Measurements from ENCODE around the gene FALEC.

The FALEC gene

DNA sequence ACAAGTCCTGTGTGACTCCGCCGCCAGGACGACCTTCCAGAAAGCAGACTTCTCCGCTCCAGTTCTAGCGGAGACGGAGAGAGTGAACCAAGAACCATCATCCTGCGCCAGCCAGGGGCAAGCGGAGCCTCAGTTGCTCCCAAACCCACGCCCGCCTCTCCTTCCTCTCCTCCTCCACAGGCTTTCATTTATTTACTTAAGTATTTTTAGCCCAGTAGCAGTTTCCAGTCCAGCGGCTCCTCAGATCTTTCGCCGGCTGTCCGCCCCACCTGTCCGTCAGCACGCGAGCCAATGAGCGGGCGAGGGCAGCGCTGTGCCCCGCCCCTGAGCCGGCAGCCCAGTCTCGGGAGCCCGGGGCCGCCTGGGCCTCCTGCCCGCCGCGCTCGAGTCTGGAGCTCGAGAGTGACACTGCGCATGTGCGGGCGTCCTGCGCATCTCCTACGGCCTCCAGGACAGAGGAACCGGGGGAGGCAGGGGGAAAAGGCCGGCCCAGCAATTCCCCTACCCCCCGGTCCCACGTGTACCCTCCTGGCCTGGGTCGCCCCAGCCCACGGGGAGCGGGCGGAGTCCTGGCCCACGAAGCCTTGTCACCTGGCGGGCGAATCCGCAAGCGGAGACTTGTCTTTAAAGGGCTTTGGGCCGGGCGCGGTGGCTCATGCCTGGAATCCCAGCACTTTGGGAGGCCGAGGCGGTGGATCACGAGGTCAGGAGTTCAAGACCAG lies at the start of gene FALEC:
TSS of gene FALEC (plus strand) at position 425 of the 722 bp plus-strand sequence.
- peak; percentile 88 for DNase-seq

- DNase-seq: no peak
These were observed 48.6 kb upstream of the FALEC start for GRCh38 chr1:150466964-150467363.

DNA sequence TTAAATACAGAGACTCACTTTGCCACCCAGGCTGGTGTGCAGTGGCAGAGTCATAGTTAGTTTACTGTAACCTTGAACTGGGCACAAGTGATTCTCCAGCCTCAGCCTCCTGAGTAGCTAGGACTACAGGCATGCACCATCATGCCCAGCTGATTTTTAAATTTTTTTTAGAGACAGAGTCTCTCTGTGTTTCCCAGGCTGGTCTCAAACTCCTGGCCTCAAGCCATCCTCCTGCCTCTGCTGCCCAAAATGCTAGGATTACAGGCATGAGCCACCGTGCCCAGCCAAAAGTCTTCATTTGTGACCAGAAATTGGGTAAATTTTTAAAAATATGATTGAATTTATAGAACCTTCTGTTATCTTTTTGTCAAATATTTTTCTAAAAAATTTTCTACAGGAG lies 46.3 kb upstream of the FALEC start:
- no peak for DNase-seq

DNA sequence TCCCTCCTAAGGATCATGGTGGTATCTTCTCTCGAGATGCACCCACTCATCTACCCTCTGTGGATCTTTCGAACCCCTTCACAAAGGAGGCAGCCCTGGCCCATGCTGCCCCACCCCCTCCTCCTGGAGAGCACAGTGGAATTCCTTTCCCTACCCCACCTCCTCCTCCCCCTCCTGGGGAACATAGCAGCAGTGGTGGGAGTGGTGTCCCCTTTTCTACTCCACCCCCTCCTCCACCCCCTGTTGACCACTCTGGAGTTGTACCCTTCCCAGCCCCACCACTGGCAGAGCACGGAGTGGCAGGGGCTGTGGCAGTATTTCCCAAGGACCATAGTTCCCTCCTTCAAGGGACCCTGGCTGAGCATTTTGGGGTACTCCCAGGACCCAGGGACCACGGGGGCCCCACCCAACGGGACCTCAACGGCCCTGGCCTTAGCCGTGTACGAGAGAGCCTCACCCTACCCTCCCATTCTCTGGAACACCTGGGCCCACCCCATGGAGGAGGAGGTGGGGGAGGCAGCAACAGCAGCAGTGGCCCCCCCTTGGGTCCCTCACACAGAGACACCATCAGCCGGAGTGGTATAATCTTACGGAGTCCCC lies 42.9 kb upstream of the FALEC start:
- DNase-seq: no peak

- DNase-seq: no peak
These were observed 41.9 kb upstream of the FALEC start for GRCh38 chr1:150473659-150474058.

GRCh38 chr1:150474869-150475268 lies 40.7 kb upstream of the FALEC start:
- DNase-seq: no peak

DNA sequence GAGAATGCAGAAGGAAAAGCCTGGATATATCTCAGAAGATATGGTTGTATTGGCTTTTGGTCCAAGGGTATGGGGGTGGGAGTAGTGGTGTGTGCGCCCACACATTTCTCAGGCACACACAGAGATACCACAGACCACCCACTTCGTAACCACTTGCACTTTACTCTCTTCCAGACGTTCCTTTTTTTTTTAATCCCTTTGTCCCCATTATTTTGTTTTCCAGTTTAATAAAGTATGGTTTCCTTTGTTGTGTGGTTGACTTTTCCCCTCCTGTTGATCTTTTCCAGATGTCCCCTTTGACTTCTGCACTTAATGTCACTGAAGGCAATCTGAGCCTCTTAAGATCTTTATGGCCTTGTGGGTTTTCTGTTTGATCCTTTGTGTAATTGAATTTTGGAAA lies 38.8 kb upstream of the FALEC start:
- no peak for DNase-seq

DNA sequence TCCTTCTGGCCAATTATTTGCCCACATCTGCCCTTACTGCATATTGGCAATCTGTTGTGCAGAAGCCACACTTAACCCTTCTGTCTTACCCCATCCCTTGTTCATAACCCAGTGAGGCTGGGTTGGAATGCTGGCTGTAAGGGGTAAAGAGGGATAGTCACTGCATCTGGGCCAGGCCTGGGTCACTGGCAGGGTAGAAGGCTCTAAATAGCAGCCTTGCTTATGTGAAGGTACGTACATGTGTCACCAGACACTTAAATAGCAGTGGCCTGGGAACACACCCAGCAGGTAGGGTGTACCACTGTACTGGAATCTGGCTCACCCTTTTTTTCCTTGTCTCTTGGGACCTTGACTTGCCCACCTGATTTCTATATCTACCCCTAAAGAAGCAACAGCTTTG lies 38.2 kb upstream of the FALEC start:
- no peak for DNase-seq

- DNase-seq: no peak
These were observed 37.8 kb upstream of the FALEC start for GRCh38 chr1:150477733-150478132.

GRCh38 chr1:150479370-150479769 lies 36.2 kb upstream of the FALEC start:
- no peak for DNase-seq

DNA sequence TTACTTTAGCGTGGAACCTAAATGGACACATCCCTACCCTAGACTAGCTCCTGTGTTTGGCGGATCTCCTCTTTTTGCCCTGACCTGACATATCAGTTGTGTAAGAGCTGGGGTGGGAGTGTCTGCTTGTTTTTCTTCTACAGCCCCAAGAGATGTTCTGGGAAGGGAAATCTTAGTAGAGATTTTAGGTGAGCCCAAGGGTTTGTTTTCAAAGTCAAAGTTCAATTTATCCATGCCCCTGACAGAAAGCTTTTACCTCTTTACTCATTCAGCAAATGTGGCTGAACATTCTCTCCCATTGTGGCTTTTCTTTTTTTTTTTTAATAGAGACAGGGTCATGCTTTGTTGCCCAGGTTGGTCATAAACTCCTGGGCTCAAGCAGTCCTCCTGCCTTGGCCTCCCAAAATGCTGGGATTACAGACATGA lies 35.6 kb upstream of the FALEC start:
- no peak for DNase-seq

DNA sequence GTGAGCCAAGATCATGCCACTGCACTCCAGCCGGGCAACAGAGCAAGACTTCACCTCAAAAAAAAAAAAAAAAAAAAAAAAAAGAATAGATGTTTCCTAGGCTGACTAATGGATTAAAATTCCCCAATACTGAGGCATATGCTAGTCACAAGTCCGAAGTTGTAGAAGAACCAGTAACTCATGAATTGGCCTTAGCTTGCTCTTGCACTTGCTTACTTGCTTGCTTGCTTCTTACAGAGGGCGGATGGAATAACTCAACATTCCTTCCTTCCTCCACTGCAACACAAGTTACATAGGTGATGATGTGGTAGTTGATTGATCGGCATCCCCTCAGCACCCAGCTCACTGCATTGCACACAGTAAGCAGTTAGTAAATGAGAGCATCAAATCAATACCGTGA lies 31.1 kb upstream of the FALEC start:
- no peak for DNase-seq

DNA sequence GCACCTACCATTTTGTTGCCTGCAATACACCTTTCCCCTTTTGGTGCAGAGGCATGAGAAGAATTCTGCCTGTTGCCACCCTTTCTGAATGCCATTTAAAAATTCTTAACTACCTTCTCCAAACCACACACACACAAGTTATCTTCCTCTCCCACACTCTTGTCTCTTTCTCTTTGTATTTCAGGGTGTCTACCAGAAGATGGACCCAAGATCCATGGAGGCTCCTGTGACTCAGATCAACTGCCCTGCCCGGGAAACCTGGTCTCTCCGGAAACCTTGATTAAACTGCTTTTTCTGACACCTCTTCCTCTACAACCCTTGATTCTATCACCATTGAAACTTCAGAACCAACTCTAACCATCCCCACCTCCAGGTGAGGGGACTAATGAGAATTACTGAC lies 30.7 kb upstream of the FALEC start:
- no peak for DNase-seq

DNA sequence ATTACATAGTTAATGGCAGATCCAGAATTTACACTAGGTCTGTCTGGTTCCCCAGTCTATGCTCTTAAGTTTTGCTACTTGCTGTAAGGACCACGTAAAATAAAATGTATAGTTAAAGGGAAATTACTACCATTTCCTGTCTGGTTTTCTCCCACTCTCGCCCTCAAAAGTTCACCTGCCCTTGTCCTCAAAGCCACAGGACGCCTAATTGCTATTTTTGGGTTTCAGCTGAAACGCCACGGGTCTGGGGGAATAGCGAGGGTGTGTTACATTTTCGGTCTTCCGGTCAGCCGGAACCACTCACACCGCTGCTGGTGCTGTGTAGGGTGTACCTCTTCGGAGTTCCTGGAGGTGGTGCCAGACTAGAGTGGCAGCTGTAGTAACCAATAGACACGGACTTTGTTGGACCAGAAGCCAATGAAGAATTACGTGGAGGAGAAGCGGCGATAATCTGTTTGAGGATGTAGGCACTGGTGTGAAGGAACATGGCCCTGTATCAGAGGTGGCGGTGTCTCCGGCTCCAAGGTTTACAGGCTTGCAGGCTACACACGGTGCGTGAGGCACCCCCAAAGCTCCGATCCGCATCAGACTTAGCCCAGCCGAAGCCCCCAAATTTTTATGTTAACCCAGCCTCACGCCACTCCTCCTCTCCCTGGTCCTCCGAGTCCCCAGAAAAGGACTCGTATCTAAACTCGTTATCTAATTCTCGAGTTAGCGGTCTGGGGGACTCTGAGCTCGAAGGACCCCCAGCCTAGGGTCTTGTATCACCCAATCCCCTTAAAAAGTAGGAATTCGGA lies 28.4 kb upstream of the FALEC start, which contains the start of gene TARS2:
TSS of gene TARS2 (plus strand) at position 454 of the 797 bp plus-strand sequence. CDS start at position 486, 32 bp downstream.
- peak; percentile 58 for DNase-seq

DNA sequence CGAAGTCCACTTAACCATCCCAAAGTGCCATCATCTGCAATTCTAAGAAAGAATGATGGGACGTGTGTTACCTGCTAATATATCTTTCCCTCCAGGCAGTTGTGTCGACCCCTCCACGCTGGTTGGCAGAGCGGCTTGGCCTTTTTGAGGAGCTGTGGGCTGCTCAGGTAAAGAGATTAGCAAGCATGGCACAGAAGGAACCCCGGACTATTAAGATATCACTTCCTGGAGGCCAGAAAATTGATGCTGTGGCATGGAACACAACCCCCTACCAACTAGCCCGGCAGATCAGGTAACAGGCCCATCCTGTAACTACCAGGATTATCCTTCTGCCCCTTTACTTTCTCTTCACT lies 27.8 kb upstream of the FALEC start:
- no peak for DNase-seq

DNA sequence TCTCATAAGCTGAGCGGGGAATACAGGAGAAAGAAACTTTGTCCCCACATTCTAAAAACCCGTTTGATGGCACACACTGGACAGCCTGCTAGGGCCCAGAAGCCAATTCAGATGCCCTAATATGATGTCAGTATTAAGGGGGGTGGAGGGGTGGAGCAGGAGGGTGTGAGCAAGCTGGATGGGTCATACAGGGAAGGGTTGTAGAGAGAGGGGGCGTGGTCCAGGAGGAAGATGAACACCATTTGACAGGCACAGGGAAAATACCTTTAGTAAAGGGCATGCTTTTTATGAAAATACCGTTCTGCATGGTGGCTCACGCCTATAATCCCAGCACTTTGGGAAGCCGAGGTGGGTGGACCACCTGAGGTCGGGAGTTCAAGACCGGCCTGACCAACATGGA lies 22.4 kb upstream of the FALEC start:
- DNase-seq: no peak

DNA sequence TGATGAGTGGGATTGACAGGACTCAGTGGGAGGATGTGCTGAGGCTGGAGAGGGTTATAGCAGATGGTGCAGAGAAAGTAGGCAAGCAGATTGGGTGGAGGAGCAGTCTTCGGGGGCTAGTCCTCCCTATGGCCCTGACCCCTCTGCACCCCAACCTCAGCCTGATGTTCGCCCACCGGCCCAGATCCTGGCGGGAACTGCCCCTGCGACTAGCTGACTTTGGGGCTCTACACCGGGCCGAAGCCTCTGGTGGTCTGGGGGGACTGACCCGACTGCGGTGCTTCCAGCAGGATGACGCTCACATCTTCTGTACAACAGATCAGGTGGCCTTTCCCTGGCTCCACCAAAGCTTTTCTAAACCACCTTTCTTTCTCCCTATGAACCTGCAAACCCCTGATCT lies 17.2 kb upstream of the FALEC start:
- DNase-seq: no peak

DNA sequence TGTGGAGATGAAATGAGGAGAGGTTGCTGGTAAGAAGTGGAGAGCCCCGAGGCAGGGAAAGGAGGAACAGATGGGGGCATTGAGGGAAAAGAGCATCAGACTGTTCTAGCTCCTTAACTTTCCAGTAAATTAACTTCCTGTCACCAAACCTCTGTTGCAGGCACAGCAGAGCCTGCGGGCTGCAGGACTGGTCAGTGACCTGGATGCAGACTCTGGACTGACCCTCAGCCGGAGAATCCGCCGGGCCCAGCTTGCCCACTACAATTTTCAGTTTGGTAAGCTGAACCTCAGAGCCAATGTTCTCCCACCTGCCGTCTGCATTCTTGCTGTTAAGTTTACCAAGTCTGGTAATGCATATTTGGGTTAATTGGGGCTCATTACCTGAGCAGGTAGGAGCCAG lies 10.1 kb upstream of the FALEC start:
- no peak for DNase-seq

GRCh38 chr1:150507912-150508864 lies 7.4 kb upstream of the FALEC start, which contains the start of gene ECM1:
TSS of gene ECM1 (plus strand) at chr1:150508109. CDS start at chr1:150508210, 101 bp downstream.
- DNase-seq: peak; percentile 59

DNA sequence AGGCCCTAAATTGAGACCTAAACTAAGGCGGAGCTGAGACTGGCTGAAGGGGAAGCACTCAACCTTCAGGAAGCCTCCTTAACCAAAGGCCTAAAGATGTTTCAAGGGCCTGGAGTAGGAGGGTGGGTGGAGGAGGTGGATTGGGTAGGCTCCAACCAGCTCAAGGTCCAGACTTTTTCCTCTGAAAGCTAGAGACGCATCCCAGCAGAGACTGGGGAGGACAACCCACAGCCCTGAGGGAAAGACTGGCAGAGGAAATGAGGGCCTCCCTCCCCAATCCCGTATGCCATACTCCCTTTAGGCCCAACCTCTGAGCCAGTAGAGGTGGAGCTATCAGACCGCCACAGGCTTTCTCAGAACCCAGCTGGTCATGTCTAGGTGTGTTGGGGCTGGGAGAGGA lies 6.6 kb upstream of the FALEC start:
- no peak for DNase-seq

DNA sequence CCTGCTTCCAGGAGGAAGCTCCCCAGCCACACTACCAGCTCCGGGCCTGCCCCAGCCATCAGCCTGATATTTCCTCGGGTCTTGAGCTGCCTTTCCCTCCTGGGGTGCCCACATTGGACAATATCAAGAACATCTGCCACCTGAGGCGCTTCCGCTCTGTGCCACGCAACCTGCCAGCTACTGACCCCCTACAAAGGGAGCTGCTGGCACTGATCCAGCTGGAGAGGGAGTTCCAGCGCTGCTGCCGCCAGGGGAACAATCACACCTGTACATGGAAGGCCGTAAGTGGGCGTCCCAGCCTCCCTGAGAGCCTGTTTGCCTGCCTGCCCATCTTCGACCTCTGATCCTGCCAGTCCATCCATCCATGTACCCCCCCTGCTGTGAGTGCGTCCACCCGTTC lies 4.0 kb upstream of the FALEC start:
- no peak for DNase-seq

DNA sequence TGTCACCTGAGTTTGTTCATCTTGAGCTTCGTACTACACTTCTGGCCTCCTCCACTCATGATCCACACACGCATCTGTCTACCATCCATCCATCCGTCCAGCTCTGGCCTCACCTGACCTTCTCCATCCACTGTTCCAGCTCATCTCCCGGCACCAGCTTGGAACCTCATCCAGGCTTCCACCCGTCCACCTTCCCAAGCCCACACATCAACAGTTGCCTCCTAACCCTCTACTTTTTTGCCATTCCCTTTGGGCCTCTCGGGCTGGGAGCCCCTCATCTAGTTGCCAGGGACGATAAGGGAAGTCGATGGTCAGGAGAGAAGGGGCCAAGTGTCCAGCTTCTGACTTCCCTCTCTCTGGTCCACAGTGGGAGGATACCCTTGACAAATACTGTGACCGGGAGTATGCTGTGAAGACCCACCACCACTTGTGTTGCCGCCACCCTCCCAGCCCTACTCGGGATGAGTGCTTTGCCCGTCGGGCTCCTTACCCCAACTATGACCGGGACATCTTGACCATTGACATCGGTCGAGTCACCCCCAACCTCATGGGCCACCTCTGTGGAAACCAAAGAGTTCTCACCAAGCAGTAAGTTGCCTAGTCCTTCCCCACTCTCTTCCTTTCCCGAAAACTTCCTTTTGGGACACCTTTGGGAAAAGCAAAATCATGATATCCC lies 3.4 kb upstream of the FALEC start:
- DNase-seq: no peak
